Neural cell (in vitro differentiated cells): Measurements from ENCODE around the gene OR10G6.

Experiments
- CTCF ChIP-seq: fragments of 450-650 bp; IDR thresholded peaks from 2 replicates; pipeline ENCODE4 v1.5.1; 2014; ENCODE audit warnings: antibody characterized with exemption, mild to moderate bottlenecking, moderate library complexity; ENCODE audit not compliant: poor library complexity, severe bottlenecking
- EP300 ChIP-seq: fragments of 450-650 bp; conservative IDR thresholded peaks from 2 replicates; pipeline ENCODE4 v1.6.1; 2014; ENCODE audit warnings: antibody characterized with exemption, mild to moderate bottlenecking, moderate library complexity; ENCODE audit not compliant: poor library complexity, severe bottlenecking
- EZH2 ChIP-seq: fragments of 200-600, 300-800 bp; shearing (Covaris generic), sonication (generic); IDR thresholded peaks from 2 replicates; pipeline ENCODE4 v1.6.1; 2014; ENCODE audit warnings: antibody characterized with exemption, low read length, borderline replicate concordance, mild to moderate bottlenecking; ENCODE audit not compliant: insufficient read depth, poor library complexity, severe bottlenecking
- MXI1 ChIP-seq: fragments of 450-650 bp; conservative IDR thresholded peaks from 2 replicates; pipeline ENCODE4 v1.6.1; 2014; ENCODE audit warnings: antibody characterized with exemption, mild to moderate bottlenecking; ENCODE audit not compliant: poor library complexity, severe bottlenecking
- POLR2AphosphoS5 ChIP-seq: IDR thresholded peaks from 2 replicates; pipeline ENCODE4 v1.6.1; 2012
- RAD21 ChIP-seq: fragments of 450-650 bp; conservative IDR thresholded peaks from 2 replicates; pipeline ENCODE4 v1.6.1; 2014; ENCODE audit warnings: antibody characterized with exemption, mild to moderate bottlenecking, moderate library complexity
- REST ChIP-seq: IDR thresholded peaks from 2 replicates; pipeline ENCODE4 v1.6.1; 2012; ENCODE audit warnings: borderline replicate concordance
- SMC3 ChIP-seq: fragments of 450-650 bp; conservative IDR thresholded peaks from 2 replicates; pipeline ENCODE4 v1.6.1; 2014; ENCODE audit warnings: antibody characterized with exemption, mild to moderate bottlenecking, moderate library complexity; ENCODE audit not compliant: poor library complexity
- TAF1 ChIP-seq: IDR thresholded peaks from 2 replicates; pipeline ENCODE4 v1.6.1; 2012; ENCODE audit warnings: low read depth

- TF ChIP-seq EZH2 (no peak), CTCF (no peak), MXI1 (no peak), EP300 (no peak), SMC3 (no peak), POLR2AphosphoS5 (no peak), REST (no peak), RAD21 (no peak), TAF1 (no peak)
Observed at GRCh38 chr11:124039557-124039956, 44.6 kb upstream of the OR10G6 start.
